Measurements from ENCODE around the gene SGCD. TPM values are rescaled to one million over a fixed set of nuclear protein-coding genes. Genes with fewer than 3 reads are reported as not detected.

Gene SGCD
- total and polyA plus RNA-seq, 2 experiments from 2014 or later: 69.7 to 71.2 TPM

DNA sequence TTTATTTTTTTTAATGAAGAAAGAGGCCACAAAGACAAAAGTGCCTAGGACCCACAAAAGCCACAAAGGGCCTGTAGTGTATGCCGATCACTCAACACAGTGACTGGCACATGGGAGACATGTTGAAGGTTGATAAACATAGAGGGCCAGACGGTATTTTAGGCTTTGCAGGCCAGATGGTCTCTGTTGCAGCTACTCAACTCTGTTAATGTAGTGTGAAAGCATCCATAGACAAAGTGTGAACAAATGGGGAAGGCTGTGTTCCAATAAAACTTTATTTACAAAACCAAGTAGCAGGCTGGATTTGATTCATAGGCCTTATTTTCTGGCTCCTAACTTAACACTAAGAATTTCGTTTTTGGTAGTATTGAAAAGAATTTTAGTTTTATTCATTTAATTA is 139.9 kb downstream of the SGCD start:
- no peak overlapping the region for H3K27ac ChIP-seq
- H4K20me1 ChIP-seq (ENCODE audit: insufficient read depth): no peaks in the 10 kb centered on the region
- 0 out of 2 replicates have a peak, but pooled peaks cover 3% of the 10 kb centered on the region for H3F3A ChIP-seq (ENCODE audit: insufficient read depth)
- TF ChIP-seq EZH2 (IDR thresholded peaks at IDR 0.05; ENCODE audit: insufficient read depth, poor library complexity, severe bottlenecking) (no peak), EZH2phosphoT487 (IDR thresholded peaks at IDR 0.05; ENCODE audit: insufficient read depth, low read depth) (no peak)
- 89 to 91% methylated on average over 3 of the region's 3 CpGs for WGBS, 2 experiments (ENCODE audit: low coverage in 1 of 2, low lambda C conversion rate in 2 of 2, missing lambda C conversion rate in 2 of 2)
- H3K4me1 ChIP-seq (ENCODE audit: insufficient read depth): peaks cover 6% of the 10 kb centered on the region
- H3K36me3 ChIP-seq (ENCODE audit: low read depth): no peaks in the 10 kb centered on the region
- in situ Hi-C loops (cut with MboI): no loop called here
- H3K4me2 ChIP-seq (ENCODE audit: unreplicated experiment): no peak overlapping the region
- H3K9me3 ChIP-seq (ENCODE audit: low read depth): no peaks in the 10 kb centered on the region
- no peak overlapping the region for H2AFZ ChIP-seq
- peaks cover 5% of the 10 kb centered on the region; the same call in 1 of the 2 replicates for H3K79me2 ChIP-seq (ENCODE audit: insufficient read depth)
- H3K9ac ChIP-seq: no peak overlapping the region
- DNase-seq: no peak
- H3K9me2 ChIP-seq (ENCODE audit: insufficient read depth): no peaks in the 10 kb centered on the region
- H3K4me3 ChIP-seq: no peak overlapping the region
- H3K27me3 ChIP-seq (replicated peaks; ENCODE audit: insufficient read depth): no peaks in the 10 kb centered on the region

DNA sequence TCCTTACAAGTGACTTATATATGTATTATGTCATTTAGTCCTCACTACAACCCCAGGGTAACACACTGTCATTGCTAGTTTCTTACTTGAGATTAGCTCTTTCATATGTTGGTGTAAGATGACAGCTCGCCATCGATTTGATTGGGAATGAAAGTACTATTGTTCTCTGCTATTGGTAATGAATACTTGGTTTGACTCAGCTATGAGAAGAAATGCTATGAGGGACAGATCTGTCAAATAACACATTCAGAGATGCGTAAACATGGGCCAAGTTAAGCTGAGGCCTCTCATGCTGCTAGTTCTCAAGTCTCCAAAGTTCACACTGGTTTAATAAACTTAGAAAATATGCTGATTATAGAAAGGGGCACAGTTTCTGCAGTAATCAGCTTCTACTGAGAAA is 142.7 kb downstream of the SGCD start:
- 96 to 97% methylated on average over 3 of the region's 3 CpGs for WGBS, 2 experiments (ENCODE audit: low coverage in 1 of 2, low lambda C conversion rate in 2 of 2, missing lambda C conversion rate in 2 of 2)
- DNase-seq: no peak
- no peak overlapping the region for H2AFZ ChIP-seq

DNA sequence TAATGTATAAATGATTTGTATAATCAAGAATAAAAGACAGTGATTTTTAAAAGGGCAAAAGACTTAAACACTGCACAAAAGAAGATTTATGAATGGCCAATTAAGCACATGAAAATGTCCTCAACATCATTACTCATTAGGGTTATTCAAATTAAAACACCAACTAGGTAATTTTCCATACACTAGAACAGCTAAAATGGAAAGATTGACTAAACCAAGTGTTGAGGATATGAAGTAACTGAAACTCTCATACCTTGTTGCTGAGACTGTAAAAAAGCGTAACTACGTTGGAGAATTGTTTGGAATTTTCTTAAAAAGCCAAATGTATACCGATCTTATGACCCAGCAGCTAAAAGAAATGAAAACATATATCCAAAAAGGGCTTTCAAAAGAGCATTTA is 144.9 kb downstream of the SGCD start:
- Histone ChIP-seq H4K20me1 (ENCODE audit: insufficient read depth) (no peaks in the 10 kb centered on the region), H3K27me3 (replicated peaks; ENCODE audit: insufficient read depth) (no peaks in the 10 kb centered on the region), H3K36me3 (ENCODE audit: low read depth) (no peaks in the 10 kb centered on the region), H3K4me3 (no peak overlapping the region), H3K9me3 (ENCODE audit: low read depth) (no peaks in the 10 kb centered on the region), H3K27ac (no peak overlapping the region), H3F3A (ENCODE audit: insufficient read depth) (peaks cover 42% of the 10 kb centered on the region), H3K9ac (no peak overlapping the region), H3K9me2 (ENCODE audit: insufficient read depth) (no peaks in the 10 kb centered on the region), H3K79me2 (ENCODE audit: insufficient read depth) (peaks cover 5% of the 10 kb centered on the region; the same call in 1 of the 2 replicates), H3K4me2 (ENCODE audit: unreplicated experiment) (no peak overlapping the region), H3K4me1 (ENCODE audit: insufficient read depth) (peaks cover 40% of the 10 kb centered on the region), H2AFZ (no peak overlapping the region)
- in situ Hi-C loops (cut with MboI): no loop called here
- DNase-seq: no peak
- no peak for TF ChIP-seq EZH2phosphoT487 (IDR thresholded peaks at IDR 0.05; ENCODE audit: insufficient read depth, low read depth)
- no peak for TF ChIP-seq EZH2 (IDR thresholded peaks at IDR 0.05; ENCODE audit: insufficient read depth, poor library complexity, severe bottlenecking)
- 95 to 98% methylated on average over 3 of the region's 3 CpGs for WGBS, 2 experiments (ENCODE audit: low coverage in 1 of 2, low lambda C conversion rate in 2 of 2, missing lambda C conversion rate in 2 of 2)

More for the DNA sequence above, 142.7 kb downstream of the SGCD start:
- Histone ChIP-seq H3K36me3 (ENCODE audit: low read depth) (no peaks in the 10 kb centered on the region), H3F3A (ENCODE audit: insufficient read depth) (peaks cover 22% of the 10 kb centered on the region), H3K4me2 (ENCODE audit: unreplicated experiment) (no peak overlapping the region), H3K27ac (no peak overlapping the region), H3K9me2 (ENCODE audit: insufficient read depth) (no peaks in the 10 kb centered on the region), H3K4me3 (no peak overlapping the region), H4K20me1 (ENCODE audit: insufficient read depth) (no peaks in the 10 kb centered on the region), H3K9ac (no peak overlapping the region), H3K79me2 (ENCODE audit: insufficient read depth) (peaks cover 5% of the 10 kb centered on the region; the same call in 1 of the 2 replicates), H3K27me3 (replicated peaks; ENCODE audit: insufficient read depth) (no peaks in the 10 kb centered on the region), H3K4me1 (ENCODE audit: insufficient read depth) (peaks cover 19% of the 10 kb centered on the region), H3K9me3 (ENCODE audit: low read depth) (no peaks in the 10 kb centered on the region)
- in situ Hi-C loops (cut with MboI): no loop called here
- TF ChIP-seq EZH2 (IDR thresholded peaks at IDR 0.05; ENCODE audit: insufficient read depth, poor library complexity, severe bottlenecking): no peak
- no peak for TF ChIP-seq EZH2phosphoT487 (IDR thresholded peaks at IDR 0.05; ENCODE audit: insufficient read depth, low read depth)

DNA sequence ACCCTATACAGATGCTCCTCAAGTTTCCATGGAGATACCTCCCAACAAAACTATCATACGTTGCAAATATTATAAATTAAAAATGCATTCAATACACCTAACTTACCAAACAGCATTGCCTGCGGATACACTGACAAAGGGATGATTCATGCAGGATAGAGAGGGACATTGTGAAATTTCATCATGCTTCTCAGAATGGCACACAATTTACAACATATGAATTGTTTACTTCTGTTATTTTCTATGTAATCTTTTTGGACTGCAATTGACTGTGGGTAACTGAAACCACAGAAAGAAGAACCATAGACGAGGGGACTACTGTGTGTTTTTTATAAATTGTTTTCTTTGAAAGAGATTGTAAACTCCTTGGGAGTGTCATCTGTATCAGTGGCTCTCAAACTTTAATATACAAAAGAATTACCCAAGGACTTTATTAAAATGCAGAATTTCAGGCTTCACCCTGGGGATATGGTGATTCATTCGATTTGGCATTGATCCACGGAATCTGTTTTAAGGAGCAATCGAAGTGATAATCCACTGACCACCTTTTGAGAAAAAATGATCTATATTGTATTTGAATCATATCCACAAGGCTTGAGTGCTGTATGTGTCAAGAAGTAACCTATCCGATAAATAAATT is 146.4 kb downstream of the SGCD start:
- WGBS, 2 experiments (ENCODE audit: low coverage in 1 of 2, low lambda C conversion rate in 2 of 2, missing lambda C conversion rate in 2 of 2): 40 to 43% methylated on average over 7 of the region's 7 CpGs
- H3K36me3 ChIP-seq (ENCODE audit: low read depth): no peaks in the 10 kb centered on the region
- in situ Hi-C loops (cut with MboI): no loop called here
- H3K27ac ChIP-seq: peak overlapping the region; percentile 94
- no peaks in the 10 kb centered on the region for H3K9me2 ChIP-seq (ENCODE audit: insufficient read depth)
- peak overlapping the region; percentile 34 for H3K9ac ChIP-seq
- peaks cover 50% of the 10 kb centered on the region for H3K4me1 ChIP-seq (ENCODE audit: insufficient read depth)
- no peaks in the 10 kb centered on the region for H3K27me3 ChIP-seq (replicated peaks; ENCODE audit: insufficient read depth)
- no peak overlapping the region for H3K4me3 ChIP-seq
- peak; percentile 81 for DNase-seq
- no peaks in the 10 kb centered on the region for H3K79me2 ChIP-seq (ENCODE audit: insufficient read depth)
- peaks cover 52% of the 10 kb centered on the region for H3F3A ChIP-seq (ENCODE audit: insufficient read depth)
- H4K20me1 ChIP-seq (ENCODE audit: insufficient read depth): no peaks in the 10 kb centered on the region
- no peak overlapping the region for H3K4me2 ChIP-seq (ENCODE audit: unreplicated experiment)
- no peak overlapping the region for H2AFZ ChIP-seq
- no peaks in the 10 kb centered on the region for H3K9me3 ChIP-seq (ENCODE audit: low read depth)
- TF ChIP-seq EZH2phosphoT487 (IDR thresholded peaks at IDR 0.05; ENCODE audit: insufficient read depth, low read depth) (no peak), EZH2 (IDR thresholded peaks at IDR 0.05; ENCODE audit: insufficient read depth, poor library complexity, severe bottlenecking) (no peak)

Measured in GM23248 (cell line).